Head of caudate nucleus (tissue), 42 donors: ENCODE results near the gene ZFP92.

Experiments
- DNase-seq, 42 donors: peaks; one replicate each; pipeline versions ENCODE4 v3.0.0 to v3.0.0-alpha.2; 2020 to 2021; ENCODE audit warnings: mixed read lengths in 7 of 42
- intact Hi-C: fragments of 100-400 bp; cut with DNase I; formaldehyde crosslinking; loops from one replicate; pipeline ENCODE4 v1.15.0; 2022

ZFP92 gene

GRCh38 chrX:153447581-153447960, 36.3 kb downstream of the ZFP92 start:
- no peak for DNase-seq
- intact Hi-C loops, result no loop called here

GRCh38 chrX:153448556-153449367, 37.5 kb downstream of the ZFP92 start:
- intact Hi-C loops, result no loop called here

GRCh38 chrX:153449368-153450113, 38.3 kb downstream of the ZFP92 start:
- peak in 1 of 42 donors; percentile 20 for DNase-seq
- intact Hi-C loops, result no loop called here

More at GRCh38 chrX:153448556-153449367, 37.5 kb downstream of the ZFP92 start:
- peak in 1 of 42 donors; percentile 10 for DNase-seq

DNA sequence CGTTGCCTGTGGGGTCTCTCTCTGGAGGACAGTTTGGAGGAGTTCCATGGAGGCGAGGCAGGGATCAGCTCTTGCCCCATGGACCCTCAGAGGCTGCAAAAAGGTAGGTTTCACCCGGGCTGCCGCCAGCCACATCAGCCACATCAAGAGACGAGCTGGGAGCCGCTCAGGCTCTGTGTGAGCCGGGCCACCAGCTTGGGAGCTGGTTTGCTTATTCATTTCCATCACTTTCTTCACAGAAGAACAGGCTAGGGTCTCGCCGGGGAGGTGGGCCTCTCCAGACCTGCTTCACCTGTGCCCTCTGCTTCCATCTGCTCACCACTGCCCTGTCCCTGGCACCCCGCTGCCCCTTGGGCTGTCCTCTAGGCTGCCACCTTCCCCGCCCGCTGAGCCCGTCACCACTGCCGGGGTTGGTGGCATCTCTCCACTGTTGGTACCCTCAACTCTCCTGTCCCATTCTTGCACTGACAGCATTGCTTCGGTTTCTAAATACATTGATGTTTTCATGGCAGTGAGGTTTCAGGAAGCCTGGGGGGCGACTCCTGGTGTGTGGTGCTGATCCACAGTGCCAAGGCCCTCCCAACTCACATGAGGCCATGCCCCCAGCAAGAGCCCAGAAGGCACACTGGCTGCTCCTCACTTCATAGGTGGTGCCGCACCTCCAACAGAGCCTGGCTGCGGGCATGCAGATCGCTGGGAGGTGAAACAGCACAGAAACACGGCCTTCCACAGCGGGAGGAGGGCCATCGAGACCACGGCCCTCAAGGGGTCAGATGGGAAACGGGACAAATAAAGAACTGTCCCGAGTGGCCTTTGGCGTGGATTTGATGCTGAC, 39.1 kb downstream of the ZFP92 start:
- DNase-seq, result peak in 1 of 42 donors; percentile 4
- intact Hi-C loops, result no loop called here

DNA sequence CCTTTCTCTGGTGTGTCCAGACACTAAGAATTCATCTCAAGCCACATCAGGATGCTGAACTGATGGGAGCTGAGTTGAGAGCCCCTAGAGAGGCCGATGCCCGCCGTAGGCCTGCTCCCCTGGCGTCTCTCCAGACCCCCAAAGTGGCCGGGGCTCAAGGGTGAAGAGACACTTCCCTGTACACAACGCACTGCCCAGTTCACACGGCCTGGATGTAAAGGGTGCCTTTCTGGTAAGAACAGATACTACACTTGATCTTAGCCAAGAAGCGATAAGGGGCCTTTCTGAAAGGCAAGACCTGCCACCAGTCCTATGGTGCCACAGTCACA, 39.6 kb downstream of the ZFP92 start:
- intact Hi-C loops, result no loop called here
- no peak for DNase-seq

DNA sequence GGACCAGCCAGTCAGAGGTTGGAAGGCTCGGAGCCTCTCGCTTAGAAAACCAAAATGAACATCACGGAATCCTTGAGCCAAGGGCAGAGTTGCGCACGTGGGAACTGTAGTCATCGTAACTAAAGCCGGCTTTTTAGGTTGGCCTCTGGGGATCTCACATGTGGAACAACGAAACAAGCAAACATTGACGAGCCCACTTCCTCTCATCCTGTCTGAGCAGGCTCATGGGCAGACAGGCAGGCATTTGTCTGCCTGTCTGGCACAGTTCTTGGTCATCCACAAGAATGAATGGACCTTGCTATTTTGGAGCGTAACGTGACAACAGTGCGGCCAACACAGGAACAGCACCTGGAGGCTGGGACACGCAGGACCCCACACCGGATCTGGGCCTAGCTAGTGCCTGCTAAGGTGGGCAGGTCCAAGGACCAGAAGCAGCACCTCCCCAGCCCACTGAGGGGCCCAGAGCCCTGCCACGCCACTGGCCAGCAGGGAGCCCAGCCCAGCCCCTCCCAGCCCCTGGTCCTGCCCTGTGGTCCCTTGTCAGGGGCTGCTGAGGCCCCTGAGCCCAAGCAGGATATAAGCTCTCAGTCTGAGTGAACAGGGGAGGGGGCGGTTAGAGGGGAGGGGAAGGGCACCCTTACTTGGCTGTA, 43.8 kb downstream of the ZFP92 start:
- intact Hi-C loops, result no loop called here
- no peak for DNase-seq

DNA sequence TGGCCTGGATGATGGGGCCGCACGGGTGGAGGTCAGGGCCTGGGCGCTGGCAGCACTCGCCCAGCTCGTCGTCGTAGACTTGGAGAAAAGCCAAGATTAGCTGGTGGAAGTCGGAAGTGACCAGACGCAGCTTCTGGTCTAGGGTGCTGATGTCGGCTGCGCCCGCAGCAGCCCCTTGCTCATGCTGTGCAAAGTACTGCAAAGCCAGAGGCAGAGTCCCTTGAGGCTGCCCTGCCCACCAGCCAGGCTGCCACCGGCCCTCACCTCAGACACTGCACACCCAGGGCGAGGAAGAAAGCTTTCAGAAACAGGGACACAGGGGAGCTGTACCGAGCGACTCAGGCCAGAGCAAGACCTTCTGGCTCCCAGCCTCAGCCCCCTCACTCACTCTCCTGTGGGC, 44.3 kb downstream of the ZFP92 start:
- intact Hi-C loops, result no loop called here
- no peak for DNase-seq

- DNase-seq, result peak in 17 of 42 donors; percentile 10 to 53 (median 34)
- intact Hi-C loops, result no loop called here
Observed at GRCh38 chrX:153456161-153456560, 44.9 kb downstream of the ZFP92 start.

DNA sequence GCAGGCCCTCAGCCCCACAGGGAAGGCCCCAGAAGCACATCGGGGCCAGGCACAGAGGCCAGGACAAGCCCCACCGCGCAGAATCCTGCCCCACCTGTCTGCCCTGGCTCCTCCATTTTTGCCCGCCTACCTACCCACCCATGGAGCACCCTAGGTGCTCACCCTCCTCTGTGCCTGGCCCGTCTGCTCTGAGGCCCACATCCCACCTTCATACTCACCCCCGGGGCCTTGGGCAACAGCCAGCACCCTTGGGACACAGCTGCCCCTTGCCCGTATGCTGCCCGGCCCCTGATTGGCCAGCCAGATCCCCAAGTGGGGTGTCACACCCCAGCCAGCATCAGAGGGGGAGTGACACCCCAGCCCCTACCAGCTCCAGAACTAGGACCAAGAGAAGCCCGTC, 45.4 kb downstream of the ZFP92 start:
- DNase-seq, result no peak
- intact Hi-C loops, result no loop called here

- intact Hi-C loops, result no loop called here
- no peak for DNase-seq
Observed at GRCh38 chrX:153457136-153457825, 46.0 kb downstream of the ZFP92 start.

- DNase-seq, result no peak
- intact Hi-C loops, result no loop called here
Observed at GRCh38 chrX:153457827-153458466, 46.7 kb downstream of the ZFP92 start.

DNA sequence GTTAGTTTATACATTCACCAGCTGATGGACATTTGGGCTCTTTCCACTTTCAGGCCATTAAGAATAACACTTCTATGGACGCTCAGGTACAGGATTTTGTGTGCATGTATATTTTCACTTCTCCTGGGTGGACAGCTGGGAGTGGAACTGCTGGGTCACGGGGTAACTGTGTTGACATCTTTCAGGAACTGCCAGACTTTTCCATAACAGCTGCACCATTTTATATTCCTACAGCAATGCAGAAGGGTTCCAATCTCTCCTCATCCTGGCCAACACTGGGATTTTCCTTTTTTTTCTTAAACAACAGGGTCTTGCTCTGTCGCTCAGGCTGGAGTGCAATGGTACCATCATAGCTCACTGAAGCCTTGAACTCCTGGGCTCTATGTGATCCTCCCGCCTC, 47.2 kb downstream of the ZFP92 start:
- intact Hi-C loops, result no loop called here
- DNase-seq, result no peak

DNA sequence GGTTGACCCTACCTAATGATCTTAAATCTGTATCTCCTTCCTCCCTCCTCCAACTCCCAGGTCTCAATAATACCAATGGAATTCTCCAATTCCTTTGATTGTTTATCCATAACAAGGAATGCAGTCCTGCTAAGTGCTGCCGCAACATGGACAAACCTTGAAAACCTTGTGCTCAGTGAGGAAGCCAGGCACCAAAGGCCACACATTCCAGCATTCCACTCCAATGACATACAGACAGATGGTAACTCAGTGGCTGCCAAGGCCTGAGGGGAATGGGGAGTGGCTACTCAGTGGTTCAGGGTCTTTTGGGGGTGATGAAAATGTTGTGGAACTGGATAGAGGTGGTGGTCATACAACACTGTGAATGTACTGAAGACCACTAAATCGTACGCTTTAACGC, 48.7 kb downstream of the ZFP92 start:
- intact Hi-C loops, result no loop called here
- DNase-seq, result no peak

GRCh38 chrX:153460826-153461225, 49.6 kb downstream of the ZFP92 start:
- intact Hi-C loops, result no loop called here
- peak in 41 of 42 donors; percentile 34 to 79 (median 60) for DNase-seq
